HG03060 (cell line): ENCODE measurements around the gene PLEKHM2.

Source experiments
- ATAC-seq: cut with Tn5 transposase; IDR thresholded peaks from one replicate; pipeline ENCODE4 v1.9.1; 2021; ENCODE audit warnings: low read depth, moderate number of reproducible peaks; ENCODE audit not compliant: unreplicated experiment

Gene PLEKHM2

DNA sequence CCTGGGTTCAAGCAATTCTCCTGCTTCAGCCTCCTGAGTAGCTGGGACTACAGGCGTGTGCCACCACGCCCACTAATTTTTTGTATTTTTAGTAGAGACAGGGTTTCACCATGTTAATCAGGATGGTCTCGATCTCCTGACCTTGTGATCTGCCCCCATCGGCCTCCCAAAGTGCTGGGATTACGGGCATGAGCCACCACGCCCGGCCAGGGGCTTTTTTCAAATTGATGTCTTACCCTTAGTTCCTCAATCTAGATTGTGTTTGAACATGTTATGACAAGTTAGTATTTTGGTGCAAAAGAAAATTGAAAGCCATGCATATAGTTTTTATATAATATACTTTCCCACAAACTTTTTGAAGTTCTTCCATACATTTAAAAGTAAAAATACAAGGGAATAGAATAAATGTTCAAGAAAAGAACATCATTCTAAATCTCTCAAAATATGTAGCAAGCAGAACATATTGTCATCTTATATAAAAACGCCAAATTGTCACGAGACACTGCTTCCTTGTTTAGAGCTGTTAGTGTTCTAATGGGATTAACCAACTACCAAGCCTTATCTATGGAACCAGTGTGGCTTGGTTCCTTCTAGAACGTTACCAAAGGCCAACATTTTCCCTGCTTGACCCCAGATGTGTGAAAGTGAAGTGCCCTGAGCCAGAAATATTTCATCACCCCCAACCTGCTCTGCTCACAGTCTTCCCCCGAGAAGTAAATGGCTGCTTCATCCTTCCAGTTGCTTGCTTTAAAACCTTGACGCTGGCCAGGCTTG is 9.5 kb upstream of the PLEKHM2 start:
- no peak for ATAC-seq

DNA sequence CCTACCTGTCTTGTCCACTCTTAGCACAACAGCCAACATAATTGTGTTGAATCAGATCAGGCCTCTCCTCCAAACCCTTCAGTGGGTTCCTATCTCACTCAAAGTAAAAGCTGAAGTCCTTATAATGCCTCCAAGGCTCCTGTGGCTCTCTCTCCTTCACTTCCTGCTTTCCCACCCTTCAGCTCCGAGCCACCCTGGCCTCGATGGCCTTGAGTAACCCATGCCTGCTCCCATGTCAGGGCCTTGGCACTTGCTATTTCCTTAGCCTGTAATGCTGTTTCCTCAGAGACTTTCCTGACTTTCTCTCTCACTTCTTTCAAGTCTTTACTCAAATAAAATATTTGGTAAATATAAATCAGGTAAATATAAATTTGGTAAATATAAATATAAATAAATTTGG is 8.1 kb upstream of the PLEKHM2 start:
- ATAC-seq: no peak

DNA sequence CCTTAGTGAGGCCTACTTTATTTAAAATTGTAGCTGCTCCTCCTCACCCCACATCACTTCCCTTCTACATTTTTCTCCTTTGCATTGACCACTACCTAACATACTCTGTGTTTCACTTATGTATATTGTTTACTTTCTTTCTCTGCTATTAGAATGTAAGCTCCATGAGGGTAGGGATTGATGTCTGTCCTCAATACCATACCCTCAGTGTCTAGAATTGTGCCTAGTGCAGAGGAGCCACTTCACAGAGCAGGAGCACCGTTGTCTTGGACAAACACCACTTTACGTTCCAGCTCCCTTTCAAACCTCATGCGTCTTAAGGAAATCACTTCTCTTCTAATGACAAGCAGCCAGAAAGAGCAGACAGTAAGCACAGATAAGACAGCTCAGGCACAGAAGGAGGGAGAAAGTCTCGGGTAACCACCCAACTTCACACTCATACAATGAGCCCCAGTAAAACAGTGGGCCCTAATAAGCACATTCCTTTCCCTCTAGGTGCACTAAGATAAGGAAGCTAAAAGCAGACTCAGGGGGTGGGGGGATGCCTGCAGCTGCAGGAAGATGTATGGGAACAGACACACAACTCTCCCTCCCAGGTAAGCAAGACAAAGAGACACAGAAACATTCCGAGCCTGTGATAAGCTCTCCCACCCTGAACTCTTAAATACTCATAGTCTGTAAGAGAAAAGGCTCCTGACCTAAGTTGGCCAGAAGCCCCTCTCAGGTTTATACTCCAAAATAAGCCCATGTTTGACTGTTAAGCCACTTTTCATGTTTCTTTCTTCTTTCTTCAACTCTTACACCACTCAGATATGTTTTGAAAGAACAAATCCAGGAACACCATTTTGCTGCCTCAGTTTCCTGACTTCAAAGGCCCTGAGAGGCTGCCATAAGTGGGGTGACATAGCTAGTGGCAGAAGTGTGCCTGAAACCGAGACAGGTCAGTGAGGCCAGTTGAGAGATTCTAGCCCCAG is 7.1 kb upstream of the PLEKHM2 start:
- no peak for ATAC-seq

DNA sequence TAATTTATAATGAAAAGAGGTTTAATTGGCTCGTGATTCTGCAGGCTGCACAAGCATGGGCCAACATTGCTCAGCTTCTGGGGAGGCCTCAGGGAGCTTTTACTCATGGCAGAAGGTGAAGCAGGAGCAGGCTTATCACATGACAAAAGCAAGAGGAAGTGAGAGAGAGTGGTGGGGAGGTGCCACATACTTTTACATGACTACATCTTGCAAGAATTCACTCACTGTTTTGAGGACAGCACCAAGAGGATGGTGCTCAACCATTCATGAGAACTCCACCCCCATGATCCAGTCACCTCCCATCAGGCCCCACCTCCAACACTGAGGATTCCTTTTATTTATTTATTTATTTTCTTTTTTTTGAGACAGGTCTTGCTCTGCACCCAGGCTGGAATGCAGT is 5.5 kb upstream of the PLEKHM2 start:
- ATAC-seq: no peak

DNA sequence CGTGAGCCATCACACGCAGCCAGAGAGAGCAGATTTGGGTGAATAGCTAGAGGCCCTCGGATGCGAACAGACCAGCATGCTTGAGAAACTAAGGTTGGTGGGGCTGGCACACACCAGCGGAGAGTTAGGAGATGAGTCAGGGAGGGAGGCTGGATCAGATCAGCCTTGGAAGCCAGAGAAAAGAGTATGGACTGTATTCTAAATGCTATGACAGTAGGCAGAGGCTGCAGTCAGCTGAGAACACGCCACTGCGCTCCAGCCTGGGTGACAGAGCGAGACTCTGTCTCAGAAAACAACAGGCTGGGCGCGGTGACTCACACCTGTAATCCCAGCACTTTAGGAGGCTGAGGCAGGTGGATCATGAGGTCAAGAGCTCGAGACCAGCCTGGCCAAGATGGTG is 4.0 kb upstream of the PLEKHM2 start:
- no peak for ATAC-seq

DNA sequence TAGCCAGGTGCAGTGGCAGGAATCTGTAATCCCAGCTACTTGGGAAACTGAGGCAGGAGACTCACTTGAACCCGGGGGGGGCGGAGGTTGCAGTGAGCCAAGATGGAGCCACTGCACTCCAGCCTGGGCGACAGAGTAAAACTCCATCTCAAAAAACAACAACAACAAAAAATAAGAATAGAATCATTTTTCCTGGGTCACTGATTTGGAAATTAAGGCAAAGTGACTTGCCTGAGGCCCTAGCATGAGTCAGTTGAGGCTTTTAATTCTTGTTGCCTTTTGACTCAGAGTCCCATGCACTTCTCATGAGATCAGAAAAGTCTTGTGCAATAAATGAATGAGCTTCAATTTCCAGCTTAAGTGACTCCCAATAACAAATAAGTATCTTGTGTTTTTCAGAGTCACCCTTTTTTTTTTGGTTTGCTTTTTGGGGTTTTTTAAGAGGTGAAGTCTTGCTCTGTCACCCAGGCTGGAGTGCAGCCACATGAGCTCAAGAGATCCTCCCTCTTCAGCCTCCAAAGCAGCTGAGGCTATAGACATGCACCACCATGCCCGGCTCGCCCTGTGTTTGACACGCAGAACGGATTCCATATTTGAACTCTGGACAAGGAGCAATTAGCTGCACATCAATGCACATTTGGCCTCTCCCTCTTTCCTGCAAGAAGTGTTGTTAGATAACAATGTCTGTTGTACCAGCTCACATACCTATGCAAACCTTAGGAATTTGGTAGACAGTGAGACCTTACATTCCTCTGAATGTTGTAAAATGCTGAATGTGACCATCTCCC is 3.4 kb upstream of the PLEKHM2 start:
- ATAC-seq: no peak

DNA sequence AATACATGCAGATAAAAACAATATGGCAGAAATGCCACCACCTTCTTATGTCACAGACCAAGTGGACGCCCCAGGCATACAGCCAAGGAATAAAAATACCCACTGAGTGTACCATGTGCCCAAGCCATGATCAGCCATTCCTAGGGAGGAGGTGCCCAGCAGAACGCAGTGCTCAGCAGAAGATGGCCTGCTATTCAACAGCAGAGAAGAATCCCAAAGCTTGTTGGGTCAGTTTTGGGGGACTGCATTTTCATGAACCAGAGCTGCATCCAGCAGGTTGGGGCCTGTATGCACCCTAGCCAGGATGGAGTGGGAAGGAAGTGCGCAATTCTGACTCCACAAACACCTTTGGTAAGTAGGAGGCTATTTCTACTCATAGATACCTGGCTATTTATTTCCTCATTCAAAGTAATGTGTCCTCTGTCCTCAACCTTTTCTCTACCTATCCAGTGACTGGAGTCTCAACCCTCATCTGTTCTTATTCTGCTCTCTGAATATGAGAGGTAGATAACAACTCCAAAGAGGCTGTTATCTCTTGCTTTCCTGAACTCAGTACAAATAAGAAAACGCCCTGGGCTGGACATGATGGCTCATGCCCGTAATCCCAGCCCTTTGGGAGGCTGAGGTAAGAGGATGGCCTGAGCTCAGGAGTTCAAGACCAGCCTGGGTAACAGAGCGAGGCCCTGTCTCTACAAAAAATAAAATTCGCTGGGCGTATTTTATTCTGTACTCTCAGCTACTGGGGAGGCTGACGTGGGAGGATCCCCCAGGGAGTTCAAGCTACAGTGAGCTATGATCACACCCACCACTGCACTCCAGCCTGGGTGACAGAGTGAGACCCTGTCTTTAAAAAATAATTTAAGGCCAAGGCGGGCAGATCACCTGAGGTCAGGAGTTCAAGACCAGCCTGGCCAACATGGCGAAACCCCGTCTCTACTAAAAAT is 2.5 kb upstream of the PLEKHM2 start:
- ATAC-seq: peak; percentile 34

DNA sequence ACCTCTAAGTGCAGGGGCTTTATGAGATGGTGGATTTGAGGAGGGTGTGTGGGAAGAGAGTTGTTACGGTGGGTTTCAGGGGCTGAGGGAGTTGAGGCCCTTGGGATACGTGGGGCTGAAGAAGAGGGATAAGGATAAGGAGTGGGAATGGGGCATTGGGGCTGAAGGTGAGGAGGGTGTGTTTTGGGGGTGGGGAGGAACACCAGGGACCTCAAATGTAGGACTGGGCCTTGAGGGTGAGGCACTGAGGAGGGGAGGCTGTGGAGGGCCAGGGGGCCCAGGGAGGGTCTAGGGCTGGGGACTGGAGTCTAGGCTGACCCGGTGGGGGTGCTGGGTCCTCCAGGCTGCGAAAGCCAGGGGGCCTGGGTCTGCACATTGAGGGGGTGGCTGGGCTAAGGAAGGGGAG is 1.2 kb upstream of the PLEKHM2 start:
- no peak for ATAC-seq

DNA sequence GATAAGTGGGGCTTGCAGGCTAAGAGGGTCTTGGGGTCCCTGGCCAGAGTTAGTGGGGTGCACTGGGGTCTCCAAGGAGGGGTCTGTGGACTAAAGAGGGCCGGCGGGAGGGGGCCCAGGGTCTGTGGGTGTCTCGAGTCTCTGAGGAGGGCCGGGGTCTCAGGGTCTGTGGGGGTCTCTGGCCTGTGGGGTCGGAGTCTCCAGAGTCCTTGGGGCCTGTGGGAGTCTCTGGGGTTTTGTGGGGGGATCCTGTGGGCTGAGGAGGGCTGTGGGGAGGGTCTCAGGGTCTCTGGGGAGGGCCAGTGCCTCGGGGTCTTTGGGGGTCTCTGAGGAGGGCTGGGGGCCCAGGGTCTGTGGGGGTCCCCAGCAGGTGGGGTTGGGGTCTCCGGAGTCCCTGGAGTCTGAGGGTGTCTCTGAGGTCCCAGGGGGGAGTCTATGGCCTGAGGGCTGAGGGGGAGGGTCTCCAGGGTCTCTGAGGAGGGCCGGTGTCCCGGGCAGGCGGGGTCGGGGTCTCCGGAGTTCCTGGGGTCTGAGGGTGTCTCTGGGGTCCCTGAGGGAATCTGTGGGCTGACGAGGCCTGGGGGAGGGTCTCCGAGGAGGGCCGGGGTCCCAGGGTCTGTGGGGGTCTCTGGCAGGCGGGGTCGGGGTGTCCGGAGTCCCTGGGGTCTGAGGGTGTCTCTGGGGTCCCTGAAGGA is 628 bp upstream of the PLEKHM2 start:
- no peak for ATAC-seq

DNA sequence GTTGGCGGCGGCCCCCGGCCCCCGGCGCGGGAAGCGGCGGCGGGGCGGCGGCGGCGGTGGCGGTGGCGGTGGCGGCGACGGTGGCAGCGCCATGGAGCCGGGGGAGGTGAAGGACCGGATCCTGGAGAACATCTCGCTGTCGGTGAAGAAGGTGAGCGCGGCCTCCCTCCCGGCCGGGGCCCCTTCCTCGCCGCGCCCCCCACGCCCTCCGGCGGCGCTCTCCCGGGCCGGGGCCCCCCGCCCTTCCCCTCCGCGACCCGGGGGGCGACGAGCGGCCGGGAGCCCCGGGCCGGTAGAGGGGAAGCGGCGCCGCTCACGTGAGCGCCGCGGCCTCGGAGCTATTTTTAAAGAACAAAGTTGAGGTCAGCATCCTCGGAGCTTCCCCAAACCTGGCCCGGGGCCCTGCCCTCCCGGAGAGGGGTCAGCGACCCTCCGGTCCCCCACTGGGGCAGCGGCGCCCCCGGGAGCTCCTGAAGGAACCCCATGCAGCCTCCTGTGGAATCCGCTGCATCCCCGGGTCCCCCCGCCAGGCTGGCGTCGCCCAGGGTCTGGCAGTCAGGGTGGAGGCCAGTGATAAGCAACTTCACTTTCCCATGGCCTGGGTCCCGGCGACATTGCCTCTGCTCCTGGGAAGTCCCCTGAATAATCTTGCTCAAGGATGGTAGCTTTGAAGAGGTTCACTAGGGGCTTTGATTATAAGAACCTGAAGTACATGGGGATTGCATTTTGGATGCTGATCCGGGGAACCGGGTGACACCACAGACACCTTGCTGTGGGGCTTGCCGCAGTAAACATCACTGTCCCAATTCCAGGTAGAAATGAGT is 560 bp downstream of the PLEKHM2 start:
- no peak for ATAC-seq

DNA sequence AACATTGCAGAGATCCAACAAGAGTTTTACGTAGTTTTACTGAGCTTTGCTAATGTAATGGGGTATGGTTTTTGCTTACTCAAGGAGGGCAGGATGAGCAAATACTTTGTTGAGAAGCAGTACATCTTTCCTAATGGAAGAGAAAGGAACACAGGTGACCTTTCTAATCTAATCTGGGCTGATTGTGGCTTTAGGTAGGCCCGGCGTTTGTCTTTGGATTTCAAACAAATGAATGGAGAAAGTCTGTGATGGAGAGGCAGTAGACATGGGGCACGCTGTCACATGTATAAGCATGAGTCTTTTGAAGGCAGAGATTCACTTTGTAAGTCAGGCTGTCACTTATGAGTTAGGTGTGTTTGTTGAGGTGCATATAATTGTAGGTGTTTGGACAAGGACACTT is 1.7 kb downstream of the PLEKHM2 start:
- ATAC-seq: no peak

DNA sequence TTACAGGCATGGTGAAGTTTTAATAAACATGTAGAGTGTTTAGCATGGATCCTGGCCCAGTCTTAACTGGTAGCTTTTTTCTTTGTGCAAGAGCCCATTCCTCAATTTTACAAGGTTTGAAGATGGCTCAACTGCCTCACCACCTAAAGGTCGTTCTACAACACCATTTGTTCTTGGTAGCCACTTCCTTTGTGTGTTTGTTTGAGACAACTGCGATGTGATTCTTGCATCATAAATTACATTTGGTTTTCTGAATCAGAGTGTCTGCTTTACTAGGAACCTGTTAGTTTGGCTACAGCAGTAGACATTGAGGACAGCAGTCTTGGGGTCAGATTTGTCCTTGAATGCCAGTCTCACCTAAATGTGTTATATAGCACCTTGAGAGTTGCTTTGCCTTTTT is 3.3 kb downstream of the PLEKHM2 start:
- no peak for ATAC-seq

DNA sequence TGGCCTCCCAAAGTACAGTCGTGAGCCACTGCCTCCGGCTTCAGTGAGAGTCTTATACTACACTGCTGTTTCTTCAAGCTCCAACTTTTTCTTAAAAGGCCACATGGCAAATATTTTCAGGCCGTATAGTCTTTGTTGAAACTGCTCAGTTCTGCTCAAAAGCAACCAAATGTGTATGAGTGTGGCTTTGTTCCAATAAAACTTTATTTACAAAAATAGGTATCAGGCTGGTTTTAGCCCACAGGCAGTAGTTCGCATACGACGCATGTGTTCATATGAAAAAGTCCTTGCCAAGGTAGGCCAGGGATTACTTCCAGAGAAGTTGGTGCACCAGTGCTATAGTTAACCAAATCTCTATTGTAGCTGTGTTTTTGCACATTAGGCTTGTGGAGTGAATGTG is 6.2 kb downstream of the PLEKHM2 start:
- ATAC-seq: no peak

DNA sequence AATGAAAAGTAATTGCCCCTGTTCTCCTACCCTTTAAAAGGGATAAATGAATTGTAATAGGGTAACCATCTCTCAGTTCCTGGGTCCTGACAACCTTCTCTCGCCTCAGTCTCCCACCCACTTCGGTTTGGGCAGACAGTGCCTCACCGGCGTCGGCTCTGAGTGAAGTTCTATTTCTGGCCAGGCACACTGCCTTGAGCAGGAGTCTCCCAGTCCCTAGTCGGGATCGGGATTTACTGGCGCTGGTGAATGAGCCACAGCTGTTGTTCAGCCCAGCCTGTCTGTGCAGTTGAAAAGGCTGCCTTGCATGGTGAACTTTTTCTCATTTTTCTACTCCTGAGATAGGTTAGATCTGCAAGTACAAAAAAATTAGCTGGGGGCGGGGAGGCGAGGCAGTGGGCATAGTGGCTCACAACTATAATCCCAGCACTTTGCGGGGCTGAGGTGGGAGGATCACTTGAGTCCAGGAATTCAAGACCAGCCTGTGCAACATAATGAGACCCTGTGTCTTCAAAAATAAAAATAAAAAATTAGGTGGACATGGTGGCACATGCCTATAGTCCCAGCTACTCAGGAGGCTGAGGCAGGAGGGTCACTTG is 7.4 kb downstream of the PLEKHM2 start:
- ATAC-seq: no peak

DNA sequence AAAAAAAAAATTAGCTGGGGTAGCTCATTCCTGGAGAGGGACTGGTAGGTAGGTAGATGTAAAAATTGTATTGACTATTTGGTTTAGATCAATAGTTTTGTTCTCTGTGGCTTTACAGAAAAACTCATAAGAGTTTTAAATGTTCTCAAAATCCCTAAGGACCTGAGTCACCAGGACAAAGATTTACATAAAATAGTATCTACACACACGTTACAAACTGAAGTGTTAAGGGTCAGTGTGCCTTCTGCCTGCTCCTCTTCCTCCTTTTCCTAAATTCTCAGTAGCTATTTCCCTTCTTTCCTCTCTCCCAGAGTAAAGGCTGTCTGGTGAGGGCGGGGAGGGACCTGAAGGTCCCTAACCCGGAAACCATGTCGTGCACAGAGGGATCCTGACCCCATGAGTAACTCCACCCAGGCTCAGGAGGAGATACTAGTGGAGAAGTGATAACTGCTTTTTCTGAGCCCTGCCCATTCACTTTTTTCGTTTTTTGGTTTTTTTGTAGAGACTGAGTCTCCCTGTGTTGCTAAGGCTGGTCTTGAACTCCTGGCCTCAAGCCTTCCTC is 8.1 kb downstream of the PLEKHM2 start:
- ATAC-seq: no peak

DNA sequence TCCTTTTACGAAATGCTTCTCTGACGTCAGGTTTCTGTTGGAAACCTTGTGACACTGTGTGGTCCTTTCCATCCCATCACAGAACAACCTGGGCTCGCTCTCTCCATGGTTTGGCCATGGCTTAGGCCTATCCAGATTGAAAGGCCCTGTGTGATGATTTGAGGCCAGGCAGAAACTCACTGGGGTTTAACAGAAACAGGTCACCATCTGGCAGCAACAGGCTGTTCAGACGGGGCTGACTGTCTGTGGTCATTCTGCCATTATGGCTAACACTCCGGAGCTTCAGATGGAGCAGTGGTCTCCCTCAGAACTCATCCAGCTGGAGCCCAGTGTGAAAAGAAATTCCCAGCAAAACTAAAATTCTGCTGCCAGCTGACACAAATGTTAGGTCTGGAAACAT is 9.3 kb downstream of the PLEKHM2 start:
- no peak for ATAC-seq

DNA sequence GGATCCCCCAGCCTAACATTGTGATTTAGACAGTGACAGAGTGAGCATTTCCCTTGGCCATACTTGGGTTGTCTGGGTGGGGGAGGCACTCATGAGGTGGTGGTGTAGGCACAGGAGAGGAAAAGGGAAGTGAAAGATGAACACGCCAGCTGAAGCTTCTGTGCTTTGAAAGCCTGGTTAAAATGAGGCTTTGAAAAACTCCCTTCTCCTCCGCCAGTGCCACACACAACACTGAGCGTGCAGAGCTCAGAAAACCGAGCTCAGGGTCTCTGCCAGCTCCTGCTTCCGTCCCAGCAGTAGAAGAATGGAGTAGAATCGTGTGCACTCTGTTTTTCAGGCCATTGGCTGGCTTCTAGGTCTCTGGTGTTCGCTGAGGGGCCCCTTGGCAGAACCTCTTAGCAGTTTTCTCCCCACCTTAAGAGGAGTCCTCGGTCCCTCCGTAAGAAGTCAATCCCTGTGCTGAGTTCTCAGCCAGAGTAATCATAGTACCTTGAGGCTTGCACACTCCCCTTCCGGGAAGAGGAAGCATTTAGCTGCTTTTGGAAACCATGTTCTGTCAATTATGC is 12.9 kb downstream of the PLEKHM2 start:
- ATAC-seq: peak; percentile 79
